Activated CD4-positive, CD25-positive, alpha-beta regulatory T cell treated with anti-CD3 and anti-CD28 coated beads, Interleukin-2, amount 50 U/mL, for 24 hours (primary cell): ENCODE results near the gene DBN1.

Source experiments
- ATAC-seq, 2 donors: fragments of 150-1000 bp; cut with Tn5 transposase; one replicate each; pipeline ENCODE4 v1.10.0; 2021; ENCODE audit warnings: mild to moderate bottlenecking in 1 of 2, moderate library complexity in 1 of 2

The DBN1 gene

GRCh38 chr5:177504086-177505056 lies 30.9 kb upstream of the DBN1 start:
- no peak for ATAC-seq

GRCh38 chr5:177503351-177504085 lies 30.1 kb upstream of the DBN1 start:
- ATAC-seq: no peak

- ATAC-seq: no peak
These were observed 29.5 kb upstream of the DBN1 start for GRCh38 chr5:177502886-177503285.

GRCh38 chr5:177501874-177502678 lies 28.6 kb upstream of the DBN1 start:
- ATAC-seq: no peak

GRCh38 chr5:177500685-177501522 lies 27.5 kb upstream of the DBN1 start:
- ATAC-seq: peak in 1 of 2 donors; percentile 43

- ATAC-seq: no peak
These were observed 26.4 kb upstream of the DBN1 start for GRCh38 chr5:177499842-177500241.

- ATAC-seq: no peak
These were observed 24.8 kb upstream of the DBN1 start for GRCh38 chr5:177498013-177498787.

- peak; percentile 84 to 86 for ATAC-seq
These were observed 24.0 kb upstream of the DBN1 start, which contains the start of gene PDLIM7 for GRCh38 chr5:177497292-177498012. Gene PDLIM7, minus strand, starts transcription at chr5:177497604. Its CDS starts 1,092 bp downstream, at chr5:177496512.

- ATAC-seq: no peak
These were observed 23.4 kb upstream of the DBN1 start for GRCh38 chr5:177496727-177497291.

- ATAC-seq: no peak
These were observed 22.8 kb upstream of the DBN1 start for GRCh38 chr5:177496070-177496726.

GRCh38 chr5:177495243-177496060 lies 22.0 kb upstream of the DBN1 start:
- ATAC-seq: no peak

GRCh38 chr5:177494346-177495195 lies 21.1 kb upstream of the DBN1 start:
- ATAC-seq: peak; percentile 59 to 65

- ATAC-seq: no peak
These were observed 20.4 kb upstream of the DBN1 start for GRCh38 chr5:177493795-177494345.

- ATAC-seq: no peak
These were observed 19.4 kb upstream of the DBN1 start for GRCh38 chr5:177492841-177493240.

- ATAC-seq: no peak
These were observed 18.7 kb upstream of the DBN1 start for GRCh38 chr5:177491983-177492746.

- no peak for ATAC-seq
These were observed 18.1 kb upstream of the DBN1 start for GRCh38 chr5:177491429-177491945.
